ENCODE data around the gene OR52K1.

DNA sequence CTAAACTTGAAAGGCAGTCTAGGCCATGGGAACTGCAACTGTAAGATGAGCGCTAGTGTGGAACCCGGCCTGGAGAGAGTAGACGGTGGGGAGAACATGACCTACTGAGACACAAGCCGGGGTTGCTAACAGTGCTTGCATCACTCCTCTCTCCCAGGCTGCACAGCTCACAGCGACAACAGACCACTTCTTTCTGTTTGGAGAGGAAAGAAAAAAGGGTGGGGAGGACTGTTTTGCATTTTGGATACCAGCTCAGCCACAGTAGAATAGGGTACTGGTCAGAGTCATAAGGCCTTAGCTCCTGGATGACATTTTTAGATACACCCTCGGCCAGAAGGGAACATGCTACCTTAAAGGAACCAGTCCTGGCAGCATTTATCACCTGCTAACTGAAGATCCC, 40.3 kb downstream of the OR52K1 start:
- TF ChIP-seq, protein P1, sequence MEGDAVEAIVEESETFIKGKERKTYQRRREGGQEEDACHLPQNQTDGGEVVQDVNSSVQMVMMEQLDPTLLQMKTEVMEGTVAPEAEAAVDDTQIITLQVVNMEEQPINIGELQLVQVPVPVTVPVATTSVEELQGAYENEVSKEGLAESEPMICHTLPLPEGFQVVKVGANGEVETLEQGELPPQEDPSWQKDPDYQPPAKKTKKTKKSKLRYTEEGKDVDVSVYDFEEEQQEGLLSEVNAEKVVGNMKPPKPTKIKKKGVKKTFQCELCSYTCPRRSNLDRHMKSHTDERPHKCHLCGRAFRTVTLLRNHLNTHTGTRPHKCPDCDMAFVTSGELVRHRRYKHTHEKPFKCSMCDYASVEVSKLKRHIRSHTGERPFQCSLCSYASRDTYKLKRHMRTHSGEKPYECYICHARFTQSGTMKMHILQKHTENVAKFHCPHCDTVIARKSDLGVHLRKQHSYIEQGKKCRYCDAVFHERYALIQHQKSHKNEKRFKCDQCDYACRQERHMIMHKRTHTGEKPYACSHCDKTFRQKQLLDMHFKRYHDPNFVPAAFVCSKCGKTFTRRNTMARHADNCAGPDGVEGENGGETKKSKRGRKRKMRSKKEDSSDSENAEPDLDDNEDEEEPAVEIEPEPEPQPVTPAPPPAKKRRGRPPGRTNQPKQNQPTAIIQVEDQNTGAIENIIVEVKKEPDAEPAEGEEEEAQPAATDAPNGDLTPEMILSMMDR (IDR thresholded peaks at IDR 0.05): no peak
- no peak for TF ChIP-seq POLR2A (IDR thresholded peaks at IDR 0.05)
